GM12878 (cell line): ENCODE measurements around the gene ACRV1. TPM values are rescaled to one million over a fixed set of nuclear protein-coding genes. Genes with fewer than 3 reads are reported as not detected.

ENCODE experiments used
- CREB1 ChIP-seq: IDR thresholded peaks from 2 replicates; pipeline ENCODE4 v1.6.1; 2012; ENCODE audit warnings: low read depth, mild to moderate bottlenecking, inconsistent platforms
- E2F8 ChIP-seq: fragments of 450-650 bp; IDR thresholded peaks from 2 replicates; pipeline ENCODE4 v1.6.1; 2018; ENCODE audit warnings: mild to moderate bottlenecking, low read depth, moderate library complexity; ENCODE audit not compliant: partially characterized antibody
- KLF5 ChIP-seq: fragments of 450-650 bp; IDR thresholded peaks from 2 replicates; pipeline ENCODE4 v1.6.1; 2014; ENCODE audit warnings: mild to moderate bottlenecking; ENCODE audit not compliant: partially characterized antibody
- TCF3 ChIP-seq: IDR thresholded peaks from 2 replicates; pipeline ENCODE4 v1.6.1; 2012; ENCODE audit warnings: low read depth, mild to moderate bottlenecking, low read length, borderline replicate concordance; ENCODE audit not compliant: insufficient read depth
- ZBTB11 ChIP-seq: fragments of 450-650 bp; formaldehyde crosslinking; IDR thresholded peaks from 2 replicates; pipeline ENCODE4 v1.5.0; 2022; ENCODE audit warnings: mild to moderate bottlenecking, missing genetic modification characterization
- ZBTB4 ChIP-seq: fragments of 450-650 bp; formaldehyde crosslinking; IDR thresholded peaks from 2 replicates; pipeline ENCODE4 v1.4.0; 2022; ENCODE audit warnings: mild to moderate bottlenecking, moderate library complexity
- polyA plus RNA-seq, 11 experiments: library from polyadenylated mRNA; depleted of rRNA in 4 of 11; unstranded in 6 of 11; stranded (reverse) in 5 of 11; fragments of >200 nt; fragmentation: Nextera tagmentation in 4 of 11; fragmentation: Illumina TruSeq in 1 of 11; extraction: Ambion mirVana in 4 of 11; extraction: Trizol in 1 of 11; gene quantifications; 1 replicate in 1 of 11; 2 replicates in 10 of 11; pipeline versions ENCODE4 v1.2.1 to v1.2.3, GENCODE V29; 2011 to 2016; ENCODE audit warnings: inconsistent platforms in 2 of 11, missing spikeins in 2 of 11, low read depth in 1 of 11
- total RNA-seq, 4 experiments: library from RNA; depleted of rRNA in 3 of 4; stranded (reverse); fragments of >200 nt in 3 of 4; fragmentation: Illumina TruSeq in 1 of 4; extraction: Trizol in 1 of 4; gene quantifications; 2 replicates each; pipeline versions ENCODE4 v1.2.1 to v1.2.3, GENCODE V29; 2013 to 2021

The ACRV1 gene
- total and polyA plus RNA-seq, 10 of the 15 experiments (the other 5 are each of a cell fraction or from before 2014, with no cell fraction given): 0.09 to 0.82 (median 0.23) TPM; not detected in 2

GRCh38 chr11:125724125-125724524 lies 43.5 kb upstream of the ACRV1 start (continued):
- TF ChIP-seq E2F8: no peak
- TF ChIP-seq KLF5: no peak
- TF ChIP-seq TCF3: no peak
- no peak for TF ChIP-seq ZBTB4 (CRISPR knock-in tag)
- TF ChIP-seq CREB1: no peak
- no peak for TF ChIP-seq ZBTB11
- TF ChIP-seq, all 136 proteins: peak for 2
